Hepatocyte (in vitro differentiated cells): ENCODE results near the gene LUZP2. TPM values are rescaled to one million over a fixed set of nuclear protein-coding genes. Genes with fewer than 3 reads are reported as not detected.

Source experiments
- DNase-seq: peaks from one replicate; pipeline ENCODE4 v3.0.0-alpha.2; 2016; ENCODE audit warnings: low spot score
- H2AFZ ChIP-seq: fragments of 200-600 bp; sonication (generic); 2 replicates; pipeline ENCODE4 v1.6.0; 2016; ENCODE audit warnings: antibody characterized with exemption, mild to moderate bottlenecking
- H3K27ac ChIP-seq: fragments of 200-600 bp; sonication (generic); 2 replicates; pipeline ENCODE4 v1.5.1; 2016; ENCODE audit warnings: mild to moderate bottlenecking
- H3K27me3 ChIP-seq: fragments of 200-600 bp; sonication (generic); 2 replicates; pipeline ENCODE4 v1.6.1; 2016
- H3K36me3 ChIP-seq: fragments of 200-600 bp; sonication (generic); replicated peaks from 2 replicates; pipeline ENCODE4 v1.5.1; 2016; ENCODE audit warnings: low read depth; ENCODE audit not compliant: insufficient read depth
- H3K4me1 ChIP-seq: fragments of 200-600 bp; sonication (generic); 2 replicates; pipeline ENCODE4 v1.5.1; 2016; ENCODE audit warnings: mild to moderate bottlenecking, moderate library complexity; ENCODE audit not compliant: insufficient read depth
- H3K4me2 ChIP-seq: fragments of 200-600 bp; sonication (generic); 2 replicates; pipeline ENCODE4 v1.6.0; 2016
- H3K4me3 ChIP-seq: fragments of 200-600 bp; sonication (generic); 2 replicates; pipeline ENCODE4 v1.5.1; 2016; ENCODE audit warnings: mild to moderate bottlenecking
- H3K79me2 ChIP-seq: fragments of 200-600 bp; sonication (generic); 2 replicates; pipeline ENCODE4 v1.6.0; 2017; ENCODE audit warnings: mild to moderate bottlenecking
- H3K9me2 ChIP-seq: fragments of 200-600 bp; sonication (generic); replicated peaks from 2 replicates; pipeline ENCODE4 v1.6.0; 2017; ENCODE audit warnings: mild to moderate bottlenecking; ENCODE audit not compliant: insufficient read depth
- H3K9me3 ChIP-seq: fragments of 200-600 bp; sonication (generic); 2 replicates; pipeline ENCODE4 v1.5.1; 2016; ENCODE audit warnings: low read depth, mild to moderate bottlenecking
- H4K20me1 ChIP-seq: fragments of 200-600 bp; sonication (generic); 2 replicates; pipeline ENCODE4 v1.6.0; 2016; ENCODE audit warnings: mild to moderate bottlenecking; ENCODE audit not compliant: insufficient read depth, poor library complexity, severe bottlenecking
- CTCF ChIP-seq: fragments of 200-600 bp; sonication (generic); IDR thresholded peaks from 2 replicates; pipeline ENCODE4 v1.5.1; 2016; ENCODE audit warnings: antibody characterized with exemption, mild to moderate bottlenecking; ENCODE audit not compliant: poor library complexity
- EZH2 ChIP-seq: fragments of 200-600 bp; sonication (generic); IDR thresholded peaks from 2 replicates; pipeline ENCODE4 v1.6.1; 2016; ENCODE audit warnings: antibody characterized with exemption, mild to moderate bottlenecking, borderline replicate concordance
- EZH2phosphoT487 ChIP-seq: fragments of 200-600 bp; sonication (generic); IDR thresholded peaks from one replicate; pipeline ENCODE4 v1.6.1; 2018; ENCODE audit warnings: antibody characterized with exemption, mild to moderate bottlenecking, low read depth, moderate library complexity; ENCODE audit not compliant: unreplicated experiment, severe bottlenecking
- WGBS: methylation state at CpG from one replicate; pipeline ENCODE4 v1.1.6; 2016; ENCODE audit warnings: low lambda C conversion rate; ENCODE audit errors: missing lambda C conversion rate; 5-methylcytosine and 5-hydroxymethylcytosine counted together
- polyA plus RNA-seq: library from polyadenylated mRNA; unstranded; fragments of >200 nt; fragmentation: Nextera tagmentation; extraction: Ambion mirVana; gene quantifications from 2 replicates; pipeline ENCODE4 v1.2.1, GENCODE V29; 2016
- total RNA-seq: library from RNA; depleted of rRNA; stranded (reverse); fragments of >200 nt; gene quantifications from 2 replicates; pipeline ENCODE4 v1.2.3, GENCODE V29; 2014

LUZP2 gene
- total and polyA plus RNA-seq, 2 experiments from 2014 or later = 2.2 to 7.9 TPM

- no peak overlapping the region for H3K27ac ChIP-seq
- no peak overlapping the region for H2AFZ ChIP-seq
- H3K27me3 ChIP-seq = no peaks in the 10 kb centered on the region
- H3K9me2 ChIP-seq = no peaks in the 10 kb centered on the region
- no peaks in the 10 kb centered on the region for H4K20me1 ChIP-seq
- H3K36me3 ChIP-seq = no peaks in the 10 kb centered on the region
- no peak overlapping the region for H3K4me2 ChIP-seq
- TF ChIP-seq EZH2phosphoT487 = no peak
- TF ChIP-seq CTCF = no peak
- TF ChIP-seq EZH2 = no peak
- no peaks in the 10 kb centered on the region for H3K79me2 ChIP-seq
- no peaks in the 10 kb centered on the region for H3K9me3 ChIP-seq
- no peak overlapping the region for H3K4me3 ChIP-seq
- H3K4me1 ChIP-seq = no peaks in the 10 kb centered on the region
- no peak for DNase-seq
- WGBS = 37% methylated on average over 2 of the region's 2 CpGs
Observed at GRCh38 chr11:24793479-24793878, 296.6 kb downstream of the LUZP2 start.

GRCh38 chr11:24794064-24794463, 297.2 kb downstream of the LUZP2 start:
- Histone ChIP-seq H3K27ac (no peak overlapping the region), H3K79me2 (no peaks in the 10 kb centered on the region), H4K20me1 (no peaks in the 10 kb centered on the region), H3K4me3 (no peak overlapping the region), H3K9me2 (no peaks in the 10 kb centered on the region), H3K9me3 (no peaks in the 10 kb centered on the region), H3K27me3 (no peaks in the 10 kb centered on the region), H3K4me2 (no peak overlapping the region), H3K4me1 (no peaks in the 10 kb centered on the region), H2AFZ (no peak overlapping the region), H3K36me3 (no peaks in the 10 kb centered on the region)
- TF ChIP-seq CTCF = no peak
- no peak for TF ChIP-seq EZH2phosphoT487
- no peak for TF ChIP-seq EZH2
- 83% methylated on average over 1 of the region's 1 CpG for WGBS
- DNase-seq = no peak

DNA sequence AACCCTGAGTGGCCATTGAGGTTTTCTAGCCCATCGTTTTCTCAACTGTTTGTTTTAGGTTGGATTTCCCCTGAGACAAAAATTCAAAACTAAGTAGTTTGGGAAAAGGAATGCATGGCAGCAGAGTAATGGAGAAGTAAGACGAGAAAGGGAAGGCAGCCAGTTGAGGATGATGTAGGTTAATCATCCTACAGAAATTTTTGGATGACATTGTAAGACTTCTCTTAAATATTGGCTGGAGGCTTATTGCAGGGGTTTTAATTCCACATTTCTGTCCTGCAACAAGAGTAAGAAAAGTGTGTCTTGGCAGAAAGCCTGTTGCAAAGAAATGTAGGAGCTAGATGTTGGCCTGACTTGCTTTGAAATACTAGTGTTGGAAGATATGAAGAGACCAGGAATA, 308.8 kb downstream of the LUZP2 start:
- no peaks in the 10 kb centered on the region for H4K20me1 ChIP-seq
- no peak for DNase-seq

More for the DNA sequence above, 308.8 kb downstream of the LUZP2 start:
- Histone ChIP-seq H2AFZ (no peak overlapping the region), H3K79me2 (no peaks in the 10 kb centered on the region), H3K36me3 (no peaks in the 10 kb centered on the region), H3K27me3 (no peaks in the 10 kb centered on the region), H3K4me3 (no peak overlapping the region), H3K27ac (no peak overlapping the region), H3K9me2 (no peaks in the 10 kb centered on the region), H3K4me2 (no peak overlapping the region), H3K9me3 (no peaks in the 10 kb centered on the region), H3K4me1 (no peaks in the 10 kb centered on the region)
- 80% methylated on average over 2 of the region's 2 CpGs for WGBS
- TF ChIP-seq EZH2phosphoT487 (no peak), EZH2 (no peak), CTCF (no peak)
